ENCODE results near the gene FRMD4B. TPM values are rescaled to one million over a fixed set of nuclear protein-coding genes. Genes with fewer than 3 reads are reported as not detected.

The FRMD4B gene
- total RNA-seq, 2 experiments from 2014 or later = 41.2 to 41.4 TPM

DNA sequence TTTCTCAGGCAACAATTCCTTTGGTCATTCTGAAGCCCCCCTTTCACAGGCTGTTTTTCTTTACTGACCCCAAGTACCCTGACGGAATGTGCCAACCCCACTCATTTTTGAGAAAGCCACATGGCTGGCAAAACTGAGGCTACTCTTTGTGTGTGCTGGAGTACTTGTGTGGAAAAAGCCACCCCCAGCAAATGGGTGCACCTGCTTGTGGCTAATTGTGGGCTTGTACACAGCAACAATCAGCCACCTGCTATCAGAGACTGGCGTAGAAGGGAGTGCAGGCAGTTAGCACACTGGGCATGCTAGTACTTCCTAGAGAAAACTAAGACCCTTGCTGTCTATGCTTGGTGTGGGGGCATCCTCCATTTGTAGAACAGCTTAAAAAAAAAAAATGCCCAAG, 153.4 kb downstream of the FRMD4B start:
- ChIA-PET POLR2A (no interaction called here), CTCF (no interaction called here)

DNA sequence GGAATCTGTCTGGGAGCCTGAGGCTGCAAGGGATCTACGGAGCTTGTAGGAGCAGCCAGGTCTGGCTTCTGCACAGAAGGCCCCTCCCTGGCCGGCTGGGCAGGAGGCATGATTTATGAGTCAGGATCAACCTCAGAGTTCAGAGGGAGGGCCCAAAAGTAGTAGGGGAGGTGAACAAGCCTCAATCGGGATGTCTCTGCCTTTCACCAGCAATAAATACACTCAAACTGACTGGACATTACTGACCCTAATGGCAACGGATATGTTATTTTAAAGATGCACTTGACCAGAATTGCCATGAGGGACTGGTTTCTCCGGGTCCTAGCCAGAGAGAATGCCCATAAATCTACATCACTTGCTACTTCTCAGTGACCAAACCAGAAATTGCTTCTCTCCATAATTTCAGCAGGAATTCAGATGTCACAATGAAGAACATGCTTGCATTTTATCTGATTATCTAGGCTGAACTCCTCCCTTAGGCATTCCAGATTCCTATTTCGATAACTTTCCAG, 153.9 kb downstream of the FRMD4B start:
- CTCF ChIA-PET = no interaction called here
- POLR2A ChIA-PET = no interaction called here

DNA sequence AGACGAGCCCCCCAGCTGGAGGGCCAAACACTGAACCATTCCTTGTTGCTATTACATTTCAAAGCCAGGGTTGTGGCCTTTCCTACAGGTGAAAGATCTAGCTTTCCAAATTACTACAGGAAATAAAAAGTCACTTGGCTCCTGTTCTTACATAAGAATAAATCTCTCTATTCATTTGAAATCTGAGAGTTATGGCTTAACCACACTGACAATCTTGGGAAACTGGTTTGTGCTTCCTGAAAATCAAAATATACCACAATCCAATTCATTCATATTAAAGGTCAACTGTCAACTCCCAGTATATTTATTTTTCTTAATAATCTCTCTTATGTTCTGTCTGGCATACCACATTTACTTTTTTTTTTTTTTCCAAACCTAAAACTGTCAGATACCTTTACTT, 159.8 kb downstream of the FRMD4B start:
- CTCF ChIA-PET = no interaction called here
- POLR2A ChIA-PET = no interaction called here

DNA sequence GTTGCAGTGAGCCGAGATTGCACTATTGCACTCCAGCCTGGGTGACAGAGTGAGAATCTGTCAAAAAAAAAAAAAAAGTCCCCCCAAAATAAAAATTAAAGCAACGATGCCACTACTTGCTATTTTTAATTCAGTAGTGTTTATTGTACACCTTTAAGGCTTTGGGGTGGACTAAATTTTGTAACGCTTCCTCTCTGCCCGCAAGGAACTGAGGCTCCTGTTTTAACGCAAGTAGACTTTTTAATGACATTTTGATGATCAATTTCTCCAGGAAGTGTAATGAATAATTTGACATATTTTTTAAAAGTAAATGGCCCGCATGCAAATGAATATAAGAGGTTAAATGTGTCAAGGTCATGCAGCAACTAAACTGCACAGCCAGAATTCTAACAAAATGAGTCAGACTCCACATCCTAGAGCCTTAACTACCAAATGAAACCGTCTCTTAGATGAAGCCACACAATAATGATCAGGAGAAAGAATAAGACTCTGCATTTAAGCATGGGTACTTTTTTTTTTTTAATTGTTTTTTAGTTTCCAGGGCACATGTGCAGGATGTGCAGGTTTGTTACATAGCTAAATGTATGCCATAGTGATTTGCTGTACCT, 166.7 kb downstream of the FRMD4B start:
- CTCF ChIA-PET = interaction anchor here (1.1 kb wide), 1 partner anchor 58 kb away, joined by 3 read pairs; no protein-coding TSS in a partner anchor
- POLR2A ChIA-PET = no interaction called here

DNA sequence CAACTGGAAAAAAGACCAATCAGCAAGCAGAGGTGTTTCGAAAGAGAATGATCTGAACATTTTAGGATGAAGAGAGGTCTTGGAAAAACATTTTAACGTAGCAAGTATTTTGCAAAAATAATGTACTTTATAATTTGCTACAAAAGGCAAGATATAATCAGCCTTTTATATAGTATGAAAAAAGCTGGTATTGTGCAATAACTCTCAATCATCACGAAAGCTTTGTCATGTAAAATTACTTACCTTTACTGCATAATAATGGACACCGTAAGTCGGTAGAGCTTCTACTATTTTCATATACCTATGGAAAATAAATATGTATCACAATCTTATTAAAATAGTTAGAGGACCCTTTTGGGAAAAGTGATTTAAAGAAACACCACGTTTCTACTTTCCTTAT, 167.8 kb downstream of the FRMD4B start:
- POLR2A ChIA-PET = no interaction called here
- CTCF ChIA-PET = interaction anchor here (0.9 to 1.1 kb wide), 2 partner anchors 57 to 88 kb away, joined by 3 read pairs; no protein-coding TSS in a partner anchor

DNA sequence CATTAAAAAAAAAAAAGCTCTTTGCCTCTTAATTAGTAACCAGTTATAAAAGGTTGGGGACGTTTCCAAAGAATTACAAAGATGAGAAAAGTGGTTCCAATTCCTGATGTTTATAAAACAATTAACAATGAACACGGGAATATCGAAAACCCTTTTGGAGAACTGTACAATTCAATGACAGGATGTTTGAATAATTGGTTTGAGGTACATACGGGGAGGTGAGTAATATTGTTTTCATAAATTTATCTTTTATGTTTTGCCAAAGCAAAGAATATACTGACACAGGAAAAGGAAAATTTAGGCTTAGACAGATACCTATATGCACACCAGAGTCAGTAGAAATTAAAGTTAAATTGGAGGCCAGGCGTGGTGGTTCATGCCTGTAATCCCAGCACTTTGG, 168.9 kb downstream of the FRMD4B start:
- ChIA-PET POLR2A (no interaction called here), CTCF (no interaction called here)

DNA sequence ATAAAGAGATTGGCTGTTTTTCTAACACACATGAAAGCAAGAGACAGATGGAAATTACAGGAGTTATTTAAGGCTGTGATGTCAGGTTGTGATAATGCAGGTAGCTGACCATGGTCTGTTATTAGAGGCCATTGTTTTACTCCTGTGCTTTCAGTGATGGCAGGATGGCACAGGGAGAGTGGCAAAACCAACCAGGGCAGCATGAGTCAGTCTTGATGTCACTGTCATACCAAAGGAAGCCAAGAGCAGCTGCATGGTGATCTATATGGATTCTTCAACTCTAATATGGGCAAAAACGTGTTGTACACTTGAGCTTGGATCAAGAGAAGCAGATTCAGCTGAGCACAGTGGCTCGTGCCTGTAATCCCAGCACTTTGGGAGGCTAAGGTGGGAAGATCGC, 171.6 kb downstream of the FRMD4B start:
- CTCF ChIA-PET = interaction anchor here (0.6 to 1.3 kb wide), 4 partner anchors 68 to 196 kb away, joined by 3 read pairs; no protein-coding TSS in a partner anchor
- POLR2A ChIA-PET = no interaction called here

DNA sequence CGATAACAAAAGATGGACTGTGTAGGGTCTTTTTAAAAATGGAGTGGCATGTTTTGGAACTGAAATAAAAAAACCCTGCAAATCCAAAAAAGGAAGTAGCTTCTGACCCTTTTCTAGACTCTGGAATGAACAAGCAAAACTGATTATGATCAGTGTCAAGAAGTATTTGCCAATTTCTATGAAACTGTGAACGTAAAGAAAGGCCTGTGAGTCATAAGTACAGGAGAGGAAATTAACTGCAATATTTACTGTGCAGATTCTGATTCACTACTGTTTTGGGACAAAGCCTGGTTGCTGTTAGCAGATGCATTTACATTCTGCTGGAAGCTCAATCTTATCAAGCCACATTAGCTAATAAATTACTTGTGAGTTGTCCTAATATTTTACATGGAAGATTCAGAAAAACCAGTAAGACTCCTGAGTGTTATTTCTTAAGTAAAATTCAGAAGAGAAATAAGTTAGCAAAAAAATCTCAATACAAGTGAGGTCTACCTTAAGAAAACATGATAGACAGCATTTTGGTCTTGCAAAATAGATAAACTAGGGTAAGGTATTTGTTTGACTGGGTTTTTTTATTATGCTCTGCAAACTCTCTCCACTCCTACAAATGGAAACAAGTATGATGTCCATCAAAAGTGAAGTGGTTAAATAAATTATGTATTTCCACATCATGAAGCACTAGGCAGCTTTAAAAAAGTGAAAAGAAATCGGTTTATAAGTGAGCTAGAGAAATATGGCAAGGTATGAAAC, 173.3 kb downstream of the FRMD4B start:
- POLR2A ChIA-PET = interaction anchor here (0.6 to 2.1 kb wide), 5 partner anchors 13 to 72 kb away, joined by 3 to 16 read pairs (median 7); no protein-coding TSS in a partner anchor
- CTCF ChIA-PET = interaction anchor here (0.6 to 2.0 kb wide), 6 partner anchors 12 to 1475 kb away, joined by 3 to 8 read pairs (median 4); no protein-coding TSS in a partner anchor

DNA sequence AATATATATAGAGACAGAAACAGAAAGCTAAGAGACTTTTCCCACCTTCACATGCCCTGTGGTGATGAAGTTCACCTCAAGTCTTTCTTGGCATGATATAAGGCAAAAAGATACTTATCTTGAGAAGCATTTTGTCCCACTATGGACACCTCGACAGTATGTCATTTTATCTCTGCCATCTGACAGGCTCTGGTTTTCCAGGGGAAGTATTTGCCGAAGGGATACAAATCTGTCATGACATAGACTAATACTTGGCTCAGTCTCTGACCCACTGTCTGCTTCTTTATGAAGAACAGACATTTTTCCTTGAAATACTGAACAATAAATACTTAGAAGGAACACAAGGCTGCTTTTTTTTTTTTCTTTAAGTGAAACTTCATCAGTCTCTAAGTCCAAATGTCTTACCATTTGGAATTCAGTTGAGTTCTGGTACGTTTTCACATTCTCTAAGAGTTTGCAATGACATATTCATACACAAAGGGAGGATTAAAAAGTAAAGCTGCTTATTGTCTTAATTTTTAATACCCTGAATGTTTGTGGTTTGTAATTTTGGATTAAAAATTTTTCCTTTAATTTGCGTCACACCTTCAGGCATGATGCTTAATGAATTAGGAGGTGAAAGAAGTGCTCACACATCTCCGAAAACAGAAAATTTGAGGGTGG, 175.7 kb downstream of the FRMD4B start:
- ChIA-PET POLR2A (interaction anchor here (0.6 kb wide), 1 partner anchor 103 kb away, joined by 5 read pairs; no protein-coding TSS in a partner anchor), CTCF (interaction anchor here (1.1 kb wide), 1 partner anchor 10 kb away, joined by 4 read pairs; no protein-coding TSS in a partner anchor)

DNA sequence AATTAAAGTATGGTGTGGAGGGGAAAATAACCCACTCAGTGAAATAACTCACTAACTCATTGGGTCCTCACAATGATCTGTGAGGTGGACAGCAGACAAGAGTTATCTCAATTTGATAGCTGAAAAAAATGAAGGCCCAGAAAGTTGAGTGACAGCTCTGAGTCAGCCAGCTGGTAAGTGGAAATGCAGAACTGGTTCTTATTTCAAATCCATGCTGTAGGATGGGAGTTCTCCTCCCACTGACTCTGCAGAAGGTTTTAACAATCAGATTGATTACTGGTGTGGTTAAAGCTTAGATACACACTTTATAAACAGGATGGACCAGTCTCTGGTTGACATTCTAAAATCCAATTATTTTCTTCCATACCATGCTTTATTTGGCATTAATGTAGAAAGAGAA, 176.5 kb downstream of the FRMD4B start:
- POLR2A ChIA-PET = interaction anchor here (0.6 kb wide), 1 partner anchor 12 kb away, joined by 4 read pairs; no protein-coding TSS in a partner anchor
- CTCF ChIA-PET = interaction anchor here (1.1 to 1.9 kb wide), 2 partner anchors 10 to 97 kb away, joined by 4 to 7 read pairs; no protein-coding TSS in a partner anchor

DNA sequence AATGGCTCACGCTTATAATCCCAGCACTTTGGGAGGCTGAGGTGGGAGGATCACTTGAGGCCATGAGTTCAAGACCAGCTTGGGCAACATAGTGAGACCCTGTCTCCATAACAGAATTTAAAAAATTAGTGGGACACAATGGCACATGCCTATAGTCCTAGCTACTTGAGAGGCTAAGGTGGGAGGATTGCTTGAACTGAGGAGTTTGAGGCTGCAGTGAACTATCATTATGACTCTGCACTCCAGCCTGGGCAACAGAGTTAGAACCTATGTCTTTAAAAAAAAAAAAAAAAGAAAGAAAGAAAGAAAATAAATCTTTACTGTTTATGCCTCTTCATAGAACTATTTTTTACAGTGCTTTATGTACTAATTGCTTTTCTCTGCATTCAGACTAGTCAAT, 178.9 kb downstream of the FRMD4B start:
- POLR2A ChIA-PET = interaction anchor here (0.7 to 1.5 kb wide), 2 partner anchors 13 to 40 kb away, joined by 5 read pairs; no protein-coding TSS in a partner anchor
- CTCF ChIA-PET = interaction anchor here (0.8 to 2.2 kb wide), 5 partner anchors 30 to 99 kb away, joined by 3 to 7 read pairs (median 5); no protein-coding TSS in a partner anchor

DNA sequence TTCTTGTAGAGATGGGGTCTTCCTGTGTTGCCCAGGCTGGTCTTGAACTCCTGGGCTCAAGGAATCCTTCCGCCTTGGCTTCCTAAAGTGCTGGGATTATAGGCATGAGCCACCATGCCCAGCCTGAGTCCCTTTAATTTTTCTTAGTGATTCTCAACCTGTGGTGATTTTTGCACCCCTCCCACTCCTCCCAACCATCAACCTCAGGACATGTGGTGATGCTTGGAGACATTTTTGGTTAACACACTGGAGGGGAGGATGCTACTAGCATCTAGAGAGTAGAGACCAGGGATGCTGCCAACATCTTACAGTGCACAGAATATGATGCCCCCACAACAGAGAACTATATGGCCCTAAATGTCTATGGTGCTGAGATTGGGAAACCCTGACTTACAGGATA, 180.5 kb downstream of the FRMD4B start:
- ChIA-PET POLR2A (no interaction called here), CTCF (no interaction called here)

DNA sequence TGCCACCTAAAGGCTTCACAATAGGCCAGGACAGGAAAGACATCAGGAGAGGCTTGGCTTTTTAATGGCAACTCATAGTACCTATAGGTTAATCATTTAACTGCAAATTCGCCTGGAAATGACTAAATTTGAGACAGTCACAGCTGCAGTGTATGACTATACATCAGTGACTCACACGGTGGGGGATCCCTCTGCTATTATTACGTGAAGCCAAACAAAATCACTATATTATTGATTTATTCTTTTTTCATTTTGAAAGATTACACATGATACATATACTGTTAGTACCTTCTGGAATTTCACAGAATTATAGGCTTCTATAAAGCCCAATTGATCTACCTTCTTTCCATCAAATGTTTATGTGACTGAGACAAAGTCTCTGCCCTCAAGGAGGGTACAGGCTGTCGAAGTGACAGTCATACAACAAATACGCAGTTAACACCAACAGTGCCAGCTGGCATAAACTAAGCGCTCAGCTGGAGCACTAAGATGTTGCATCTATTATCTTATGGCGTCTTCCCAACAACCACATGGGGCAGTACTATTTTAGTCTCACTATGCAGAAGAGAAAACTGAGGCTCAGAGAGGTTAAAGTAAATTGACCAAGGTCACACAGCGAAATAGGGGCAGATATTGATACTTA, 181.5 kb downstream of the FRMD4B start:
- POLR2A ChIA-PET = no interaction called here
- CTCF ChIA-PET = no interaction called here

DNA sequence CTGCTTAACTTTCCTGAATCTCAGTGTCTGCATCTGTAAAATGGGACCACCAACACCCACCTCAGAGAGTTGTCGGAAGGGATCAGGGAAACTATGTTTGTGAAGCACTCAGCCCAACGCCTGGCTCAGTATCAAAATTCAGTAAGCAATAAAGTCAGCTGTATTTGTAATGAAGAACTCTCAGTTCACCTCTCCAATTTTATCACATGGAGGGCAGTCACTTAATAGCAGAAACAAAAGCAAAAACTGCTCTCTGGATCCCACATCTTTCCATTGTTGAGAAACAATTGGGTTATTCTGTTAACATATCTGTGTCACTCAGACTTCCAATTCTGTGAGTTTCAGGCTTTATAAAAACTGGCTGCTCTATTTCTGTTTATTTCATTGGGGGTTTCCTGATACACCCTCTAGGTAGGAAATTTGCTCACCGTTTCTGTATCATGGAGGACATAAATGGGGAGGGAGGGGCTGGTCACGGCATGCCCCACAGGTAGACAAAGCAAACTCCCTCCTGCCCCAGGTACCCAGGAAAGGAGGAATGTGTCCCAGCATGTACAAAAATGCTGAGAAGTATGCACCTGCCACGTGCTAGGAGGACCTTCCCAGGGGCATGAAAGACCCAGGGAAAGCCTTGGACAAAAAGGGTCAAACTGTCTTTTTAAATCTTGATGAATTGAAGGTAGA, 182.1 kb downstream of the FRMD4B start:
- ChIA-PET POLR2A (no interaction called here), CTCF (no interaction called here)

DNA sequence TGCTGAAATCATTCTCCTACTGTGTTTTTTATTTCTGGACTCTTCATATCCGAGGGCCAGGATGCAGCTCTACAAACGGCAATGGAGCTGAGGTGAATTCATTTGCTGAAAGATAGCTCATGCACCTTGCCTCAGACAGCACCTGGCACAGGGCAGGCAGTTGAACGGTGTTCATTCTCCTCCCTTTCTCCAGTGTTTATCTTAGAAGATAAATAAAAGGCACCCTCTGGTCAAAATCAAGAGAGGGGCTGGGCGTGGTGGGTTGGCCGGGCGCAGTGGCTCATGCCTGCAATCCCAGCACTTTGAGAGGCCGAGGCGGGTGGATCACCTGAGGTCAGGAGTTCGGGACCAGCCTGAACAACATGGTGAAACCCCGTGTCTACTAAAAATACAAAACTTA, 184.2 kb downstream of the FRMD4B start:
- POLR2A ChIA-PET = no interaction called here
- CTCF ChIA-PET = interaction anchor here (1.6 to 1.7 kb wide), 2 partner anchors 103 to 113 kb away, joined by 3 to 4 read pairs; no protein-coding TSS in a partner anchor

DNA sequence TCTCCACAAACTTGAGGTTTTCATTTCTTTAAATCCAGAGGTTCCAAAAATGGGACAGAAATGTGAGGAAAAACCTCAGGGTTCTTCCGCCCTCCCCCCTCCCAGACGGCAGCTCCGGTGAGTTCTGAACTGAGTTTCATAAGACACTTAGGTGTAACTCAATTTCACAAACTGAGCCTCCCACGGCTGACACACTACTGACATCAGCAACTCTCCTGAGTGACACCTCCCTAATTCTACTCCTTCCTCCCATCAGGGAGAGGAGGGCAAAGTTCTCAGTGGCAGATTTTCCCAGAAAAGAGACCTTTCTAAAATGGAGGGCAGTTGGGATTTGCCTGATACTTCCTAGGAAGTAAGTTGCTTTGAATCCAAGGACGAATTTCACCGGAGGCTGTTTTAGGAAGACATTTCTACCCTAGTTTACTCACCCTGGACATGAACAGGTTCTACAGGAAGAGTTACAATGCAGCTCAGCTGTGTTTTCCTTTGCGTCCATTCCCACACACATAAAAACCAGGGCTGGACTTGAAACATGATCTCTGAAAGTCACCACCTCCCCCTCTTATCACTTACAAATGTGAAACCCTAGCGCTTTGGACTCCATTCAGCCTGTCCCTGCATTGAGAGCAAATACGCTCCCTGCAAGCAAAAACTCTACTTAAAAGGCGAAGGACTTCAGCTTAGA, 185.4 kb downstream of the FRMD4B start:
- ChIA-PET CTCF (interaction anchor here (0.6 to 2.6 kb wide), 8 partner anchors 9 to 106 kb away, joined by 3 to 8 read pairs (median 6); no protein-coding TSS in a partner anchor), POLR2A (interaction anchor here (0.6 to 2.6 kb wide), 10 partner anchors 11 to 126 kb away, joined by 3 to 16 read pairs (median 4); no protein-coding TSS in a partner anchor)

DNA sequence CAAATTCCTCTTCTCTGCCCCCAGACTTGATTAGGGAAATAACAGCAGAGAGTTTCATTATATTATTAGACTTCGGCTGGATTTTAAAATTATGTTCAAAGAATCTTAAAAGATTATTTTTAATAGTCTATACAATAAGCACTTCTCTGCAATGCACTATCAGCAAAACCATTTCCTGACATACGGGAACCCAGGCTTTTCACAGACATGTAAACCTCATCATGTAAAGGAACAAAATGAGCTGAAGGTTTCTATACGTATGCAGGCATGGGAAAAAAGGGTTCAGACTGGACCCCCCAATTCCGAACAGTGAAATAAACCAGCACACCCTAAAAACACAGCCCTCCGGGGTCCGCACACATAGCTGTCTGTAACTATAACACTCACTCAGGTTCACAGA, 185.9 kb downstream of the FRMD4B start:
- CTCF ChIA-PET = interaction anchor here (0.6 to 2.6 kb wide), 7 partner anchors 10 to 106 kb away, joined by 4 to 8 read pairs (median 6); no protein-coding TSS in a partner anchor
- POLR2A ChIA-PET = interaction anchor here (0.6 to 2.6 kb wide), 13 partner anchors 8 to 126 kb away, joined by 3 to 16 read pairs (median 4); no protein-coding TSS in a partner anchor
